ENCODE measurements around the gene RECQL5. TPM values are rescaled to one million over a fixed set of nuclear protein-coding genes. Genes with fewer than 3 reads are reported as not detected.

The RECQL5 gene
- total and polyA plus RNA-seq, 12 donors, result 11.2 to 188 (median 32.9) TPM

GRCh38 chr17:75634754-75635609 is 32.0 kb downstream of the RECQL5 start:
- Histone ChIP-seq H3K9me3 (replicated peaks in 1 of 3) (no peaks in the 10 kb centered on the region), H3K4me3 (no peak overlapping the region), H3K27me3 (no peaks in the 10 kb centered on the region), H3K4me1 (replicated peaks in 1 of 2) (peaks cover 14 to 18% of the 10 kb centered on the region in 2 donors), H3K27ac (no peak overlapping the region), H3K36me3 (replicated peaks in 1 of 2) (no peaks in the 10 kb centered on the region)
- intact Hi-C loops (cut with DNase I), result loop anchor here in 1 of 2 donors (5.0 kb wide), 1 partner anchor 112 kb away; no protein-coding TSS in a partner anchor
- no peak for DNase-seq
- TF ChIP-seq, protein P1, sequence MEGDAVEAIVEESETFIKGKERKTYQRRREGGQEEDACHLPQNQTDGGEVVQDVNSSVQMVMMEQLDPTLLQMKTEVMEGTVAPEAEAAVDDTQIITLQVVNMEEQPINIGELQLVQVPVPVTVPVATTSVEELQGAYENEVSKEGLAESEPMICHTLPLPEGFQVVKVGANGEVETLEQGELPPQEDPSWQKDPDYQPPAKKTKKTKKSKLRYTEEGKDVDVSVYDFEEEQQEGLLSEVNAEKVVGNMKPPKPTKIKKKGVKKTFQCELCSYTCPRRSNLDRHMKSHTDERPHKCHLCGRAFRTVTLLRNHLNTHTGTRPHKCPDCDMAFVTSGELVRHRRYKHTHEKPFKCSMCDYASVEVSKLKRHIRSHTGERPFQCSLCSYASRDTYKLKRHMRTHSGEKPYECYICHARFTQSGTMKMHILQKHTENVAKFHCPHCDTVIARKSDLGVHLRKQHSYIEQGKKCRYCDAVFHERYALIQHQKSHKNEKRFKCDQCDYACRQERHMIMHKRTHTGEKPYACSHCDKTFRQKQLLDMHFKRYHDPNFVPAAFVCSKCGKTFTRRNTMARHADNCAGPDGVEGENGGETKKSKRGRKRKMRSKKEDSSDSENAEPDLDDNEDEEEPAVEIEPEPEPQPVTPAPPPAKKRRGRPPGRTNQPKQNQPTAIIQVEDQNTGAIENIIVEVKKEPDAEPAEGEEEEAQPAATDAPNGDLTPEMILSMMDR (IDR thresholded peaks at IDR 0.05), result no peak
- TF ChIP-seq POLR2A (IDR thresholded peaks at IDR 0.05), result no peak
- 71 to 90% (median 88%) methylated on average over 10 to 20 of the region's 20 CpGs for WGBS, 4 donors

- WGBS, 4 donors, result 76 to 91% (median 78%) methylated on average over 4 to 9 of the region's 9 CpGs
- H3K4me3 ChIP-seq, result no peak overlapping the region
- intact Hi-C loops (cut with DNase I), result loop anchor here in 1 of 2 donors (5.0 kb wide), 1 partner anchor 113 kb away; no protein-coding TSS in a partner anchor
Observed at GRCh38 chr17:75634376-75634740, 32.6 kb downstream of the RECQL5 start.

DNA sequence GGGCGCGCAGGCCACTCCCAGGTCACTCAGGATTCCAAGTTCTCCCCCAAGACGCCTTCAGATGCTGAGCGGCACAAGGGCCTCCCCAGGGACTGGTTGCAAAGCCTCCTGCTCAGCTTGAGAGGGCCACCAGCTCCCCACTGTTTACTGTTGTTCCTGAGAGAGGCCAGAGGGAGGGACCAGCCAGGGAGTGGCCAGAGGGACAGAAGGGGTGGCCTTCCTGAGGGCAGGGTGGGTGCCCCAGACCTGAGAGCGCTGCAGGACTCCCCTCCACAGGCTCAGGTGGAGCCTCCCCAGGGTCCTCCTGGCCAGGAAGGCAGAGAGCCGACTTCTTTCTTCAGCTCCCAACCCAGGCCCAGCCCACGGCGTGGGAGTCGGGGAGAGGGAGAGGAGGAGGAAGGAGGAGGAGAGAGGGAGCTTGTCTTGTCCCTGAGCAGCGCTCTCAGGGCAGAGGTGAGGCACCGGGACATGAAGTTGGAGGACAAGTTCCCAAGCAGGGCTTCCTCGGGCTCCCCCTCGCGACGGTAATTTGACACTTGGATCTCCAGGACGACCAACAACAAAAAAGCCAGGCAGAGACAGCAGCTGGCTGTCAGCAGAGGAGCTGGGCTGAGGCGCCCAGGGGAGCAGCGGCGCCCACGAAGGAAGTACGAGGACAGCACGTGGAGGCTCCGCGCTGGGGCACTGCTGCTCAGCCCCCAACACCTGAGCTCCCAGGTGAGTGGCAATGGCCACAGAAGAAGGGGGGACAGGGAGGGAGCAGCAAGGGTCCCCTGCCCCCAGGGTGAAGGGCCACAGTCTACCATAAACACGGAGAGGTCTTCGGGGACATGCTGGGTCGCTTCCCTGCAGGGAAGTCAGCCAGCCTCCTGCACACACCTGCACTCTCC is 33.2 kb downstream of the RECQL5 start:
- no peaks in the 10 kb centered on the region for H3K27me3 ChIP-seq
- peaks cover 14 to 18% of the 10 kb centered on the region in 2 donors for H3K4me1 ChIP-seq (replicated peaks in 1 of 2)
- TF ChIP-seq POLR2A (IDR thresholded peaks at IDR 0.05), result no peak
- TF ChIP-seq, protein P1 (IDR thresholded peaks at IDR 0.05), result peak; percentile 30 to 53 (median 48)
- WGBS, 4 donors, result 8 to 18% (median 15%) methylated on average over 14 to 27 of the region's 27 CpGs
- no peak overlapping the region for H3K4me3 ChIP-seq
- DNase-seq, result peak; percentile 88 to 97 (median 94)
- H3K9me3 ChIP-seq (replicated peaks in 1 of 3), result no peaks in the 10 kb centered on the region
- H3K36me3 ChIP-seq (replicated peaks in 1 of 2), result no peaks in the 10 kb centered on the region
- peak overlapping the region in 4 of 5 donors; percentile 51 to 80 (median 70) for H3K27ac ChIP-seq
- intact Hi-C loops (cut with DNase I), result loop anchor here in 1 of 2 donors (5.0 kb wide), 1 partner anchor 114 kb away; no protein-coding TSS in a partner anchor

More at GRCh38 chr17:75634376-75634740, 32.6 kb downstream of the RECQL5 start:
- TF ChIP-seq POLR2A (IDR thresholded peaks at IDR 0.05), result no peak
- TF ChIP-seq, protein P1 (IDR thresholded peaks at IDR 0.05), result no peak
- peaks cover 14 to 18% of the 10 kb centered on the region in 2 donors for H3K4me1 ChIP-seq (replicated peaks in 1 of 2)
- no peak for DNase-seq
- no peaks in the 10 kb centered on the region for H3K36me3 ChIP-seq (replicated peaks in 1 of 2)
- peak overlapping the region in 2 of 5 donors; percentile 72 to 80 for H3K27ac ChIP-seq
- no peaks in the 10 kb centered on the region for H3K27me3 ChIP-seq
- no peaks in the 10 kb centered on the region for H3K9me3 ChIP-seq (replicated peaks in 1 of 3)
